Muscle layer of colon (tissue), 2 donors: ENCODE results near the gene SERF1B.
"Not testable (repeated sequence)": the region's sequence is repeated elsewhere in the genome, so short reads cannot be mapped to it uniquely, and the experiment has no call there.

Experiments
- H3K27ac ChIP-seq: one replicate; pipeline ENCODE4 v1.7.0; 2013; ENCODE audit warnings: low read depth, mild to moderate bottlenecking, low read length, moderate library complexity
- H3K27me3 ChIP-seq, 2 donors: one replicate each; pipeline ENCODE4 v1.7.0; 2013; ENCODE audit warnings: low read length in 2 of 2, mild to moderate bottlenecking in 2 of 2; ENCODE audit not compliant: insufficient read depth in 2 of 2, control insufficient read depth in 1 of 2
- H3K36me3 ChIP-seq: one replicate; pipeline ENCODE4 v1.7.0; 2013; ENCODE audit warnings: mild to moderate bottlenecking, low read length; ENCODE audit not compliant: insufficient read depth
- H3K4me1 ChIP-seq: one replicate; pipeline ENCODE4 v1.7.0; 2013; ENCODE audit warnings: mild to moderate bottlenecking, low read length; ENCODE audit not compliant: insufficient read depth
- H3K4me3 ChIP-seq, 2 donors: one replicate each; pipeline ENCODE4 v1.7.0; 2013; ENCODE audit warnings: low read length in 2 of 2, low read depth in 1 of 2, mild to moderate bottlenecking in 1 of 2, moderate library complexity in 1 of 2
- H3K9ac ChIP-seq: one replicate; pipeline ENCODE4 v1.7.0; 2013; ENCODE audit warnings: low read length
- H3K9me3 ChIP-seq: one replicate; pipeline ENCODE4 v1.7.0; 2013; ENCODE audit warnings: mild to moderate bottlenecking, low read length
- donor health status: abdominal sarcoma.
- donor health status: Adenocarcinoma of cecum.

SERF1B gene

DNA sequence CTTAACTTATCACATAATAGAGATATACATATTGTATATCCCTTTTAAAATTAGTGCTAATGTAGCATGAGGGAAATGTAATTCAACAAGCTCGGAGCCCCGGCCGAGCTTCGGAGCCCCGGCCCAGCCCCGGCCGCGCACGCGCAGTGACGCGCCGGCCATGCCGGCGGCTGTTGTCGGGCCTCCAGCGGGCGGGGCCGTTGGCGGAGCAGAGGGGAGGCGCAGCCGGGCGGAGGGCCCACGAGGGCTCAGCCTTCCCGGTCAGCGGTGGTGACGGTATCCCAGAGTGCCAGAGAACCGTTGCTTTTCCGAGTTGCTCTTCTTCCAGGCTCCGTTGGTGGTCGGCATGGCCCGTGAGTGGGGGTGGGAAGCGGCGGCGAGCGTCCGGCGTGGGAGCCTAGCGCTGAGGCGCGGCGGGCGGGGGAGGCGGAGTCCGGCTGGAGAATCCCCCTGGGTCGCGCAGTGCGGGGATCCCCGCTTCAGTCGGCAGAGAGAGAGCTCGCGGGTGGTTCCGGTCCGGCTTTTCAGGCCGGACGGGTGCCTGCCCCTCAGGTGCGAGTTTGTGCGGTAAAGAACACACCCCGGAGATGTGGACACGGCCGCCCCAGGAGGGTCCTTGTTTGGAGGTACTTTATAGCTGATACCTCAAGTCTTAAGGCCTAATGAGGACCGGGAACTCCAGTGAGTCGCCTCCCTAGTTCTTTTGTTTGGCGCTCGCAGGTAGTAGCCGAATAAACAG is at the start of gene SERF1B:
Gene SERF1B (plus strand): TSS at position 146 of the 739 bp plus-strand sequence. CDS start 201 bp downstream, at position 347.
- H3K36me3 ChIP-seq, H3K9me3 ChIP-seq, H3K4me1 ChIP-seq, H3K9ac ChIP-seq, H3K27ac ChIP-seq, H3K27me3 ChIP-seq, H3K4me3 ChIP-seq: not testable (repeated sequence)

GRCh38 chr5:69991713-69992112 is 33.3 kb upstream of the SERF1B start:
- H3K4me1 ChIP-seq, H3K9me3 ChIP-seq, H3K27ac ChIP-seq, H3K36me3 ChIP-seq, H3K27me3 ChIP-seq, H3K4me3 ChIP-seq, H3K9ac ChIP-seq: not testable (repeated sequence)

DNA sequence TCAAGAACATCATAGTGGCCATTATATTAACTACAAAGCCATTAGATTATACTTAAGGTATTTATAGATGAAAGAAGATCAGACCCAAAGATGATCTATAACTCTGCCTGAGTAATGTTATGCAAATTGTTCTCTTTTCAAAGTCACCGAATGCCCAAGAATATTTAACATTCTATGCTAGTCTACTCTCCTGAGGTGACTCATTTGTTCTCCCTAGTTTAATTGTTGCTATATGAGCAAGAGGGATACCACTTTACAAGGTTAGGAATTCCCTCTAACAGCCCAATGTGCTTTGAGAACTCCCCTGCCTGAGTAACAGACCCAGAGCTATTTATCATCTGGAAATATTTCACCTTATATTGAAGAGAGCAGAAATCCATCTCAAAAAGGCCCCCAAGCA is 29.5 kb upstream of the SERF1B start:
- not testable (repeated sequence) for H3K9me3 ChIP-seq, H3K4me1 ChIP-seq, H3K27me3 ChIP-seq

DNA sequence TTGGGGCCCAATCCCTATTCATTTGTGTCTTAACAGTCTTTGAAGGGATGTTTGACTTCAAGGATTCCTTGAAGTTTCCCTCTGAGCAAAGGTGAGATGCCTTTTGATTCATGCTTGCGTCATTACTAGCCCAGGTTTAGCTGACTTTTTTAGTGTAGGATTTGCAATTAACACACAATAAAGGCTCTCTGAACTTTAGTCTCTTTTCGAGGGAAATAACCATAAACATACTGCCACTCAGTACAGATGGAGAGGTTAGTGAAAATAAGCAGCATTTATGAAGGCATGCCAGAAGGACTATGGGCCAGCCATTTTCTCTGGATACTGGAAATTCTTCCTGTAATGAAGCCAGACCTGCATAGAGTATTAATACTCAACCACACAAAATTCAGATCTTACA is 4.4 kb upstream of the SERF1B start:
- not testable (repeated sequence) for H3K4me1 ChIP-seq, H3K27ac ChIP-seq, H3K9me3 ChIP-seq, H3K27me3 ChIP-seq, H3K9ac ChIP-seq, H3K4me3 ChIP-seq, H3K36me3 ChIP-seq

More for the DNA sequence above, 29.5 kb upstream of the SERF1B start:
- H3K27ac ChIP-seq, H3K4me3 ChIP-seq, H3K36me3 ChIP-seq, H3K9ac ChIP-seq: not testable (repeated sequence)

GRCh38 chr5:70025845-70026145 is 744 bp downstream of the SERF1B start:
- H3K9me3 ChIP-seq, H3K27me3 ChIP-seq, H3K4me3 ChIP-seq, H3K9ac ChIP-seq, H3K27ac ChIP-seq, H3K4me1 ChIP-seq, H3K36me3 ChIP-seq: not testable (repeated sequence)

- H3K9ac ChIP-seq, H3K9me3 ChIP-seq, H3K27ac ChIP-seq, H3K27me3 ChIP-seq, H3K4me1 ChIP-seq, H3K36me3 ChIP-seq, H3K4me3 ChIP-seq: not testable (repeated sequence)
Measured at GRCh38 chr5:70031204-70031603, 6.2 kb downstream of the SERF1B start.

DNA sequence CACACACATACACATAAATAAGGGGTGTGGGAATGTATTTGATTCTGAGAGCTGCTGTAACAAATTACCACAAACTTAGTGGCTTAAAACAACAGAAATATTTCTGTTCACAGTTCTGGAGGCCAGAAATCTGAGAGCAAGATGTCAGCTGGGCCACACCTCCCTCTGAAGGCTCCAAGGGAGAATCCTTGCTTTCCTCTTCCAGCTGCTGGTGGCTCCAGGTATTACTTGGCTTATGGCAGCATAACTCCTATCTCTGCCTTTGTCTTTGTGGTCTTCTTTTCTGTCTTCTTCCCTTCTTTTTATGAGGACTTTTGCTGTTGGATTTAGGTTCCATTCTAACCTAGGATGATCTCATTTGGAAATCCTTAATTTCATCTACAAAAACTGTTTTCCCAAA is 16.4 kb downstream of the SERF1B start:
- not testable (repeated sequence) for H3K27me3 ChIP-seq, H3K27ac ChIP-seq, H3K4me1 ChIP-seq, H3K4me3 ChIP-seq, H3K36me3 ChIP-seq, H3K9me3 ChIP-seq, H3K9ac ChIP-seq

- not testable (repeated sequence) for H3K4me3 ChIP-seq, H3K27ac ChIP-seq, H3K9me3 ChIP-seq, H3K4me1 ChIP-seq, H3K9ac ChIP-seq, H3K36me3 ChIP-seq, H3K27me3 ChIP-seq
Measured at GRCh38 chr5:70049790-70050142, 24.7 kb downstream of the SERF1B start.

DNA sequence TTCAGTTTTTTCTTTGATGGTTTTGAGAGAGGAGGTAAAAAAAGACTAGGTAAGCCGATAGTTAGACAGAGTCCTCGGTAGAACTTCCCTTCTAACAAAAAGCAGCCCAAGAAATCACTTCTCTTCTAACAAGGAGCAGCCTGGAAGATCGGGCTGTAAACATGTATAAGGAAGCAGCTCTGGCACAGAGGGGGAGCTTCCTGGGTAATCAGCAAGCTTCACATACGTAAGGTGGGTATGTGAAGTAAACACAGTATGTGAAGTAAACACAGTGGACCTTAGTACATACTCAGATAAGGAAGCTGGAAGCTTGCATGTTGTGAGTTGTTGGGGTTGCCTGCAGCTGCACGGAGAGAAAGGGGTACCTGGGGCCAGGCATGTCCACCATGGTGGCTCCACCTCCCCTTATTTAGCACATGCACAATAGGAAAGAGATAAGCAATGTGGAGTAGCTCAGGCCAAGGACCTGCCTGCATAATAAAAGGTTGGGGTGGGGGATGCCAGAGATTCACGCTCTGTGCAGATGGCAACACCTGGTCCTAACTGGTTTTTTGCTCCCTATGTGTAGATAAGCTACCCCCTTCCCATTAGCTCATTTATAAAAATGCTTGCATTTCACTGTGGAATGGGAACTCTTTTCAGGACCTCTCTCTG is 31.4 kb downstream of the SERF1B start:
- not testable (repeated sequence) for H3K4me1 ChIP-seq, H3K36me3 ChIP-seq, H3K27ac ChIP-seq, H3K9me3 ChIP-seq, H3K9ac ChIP-seq, H3K27me3 ChIP-seq, H3K4me3 ChIP-seq

GRCh38 chr5:70057140-70057539 is 32.1 kb downstream of the SERF1B start:
- H3K27me3 ChIP-seq, H3K9me3 ChIP-seq, H3K4me3 ChIP-seq, H3K27ac ChIP-seq, H3K36me3 ChIP-seq, H3K9ac ChIP-seq, H3K4me1 ChIP-seq: not testable (repeated sequence)

DNA sequence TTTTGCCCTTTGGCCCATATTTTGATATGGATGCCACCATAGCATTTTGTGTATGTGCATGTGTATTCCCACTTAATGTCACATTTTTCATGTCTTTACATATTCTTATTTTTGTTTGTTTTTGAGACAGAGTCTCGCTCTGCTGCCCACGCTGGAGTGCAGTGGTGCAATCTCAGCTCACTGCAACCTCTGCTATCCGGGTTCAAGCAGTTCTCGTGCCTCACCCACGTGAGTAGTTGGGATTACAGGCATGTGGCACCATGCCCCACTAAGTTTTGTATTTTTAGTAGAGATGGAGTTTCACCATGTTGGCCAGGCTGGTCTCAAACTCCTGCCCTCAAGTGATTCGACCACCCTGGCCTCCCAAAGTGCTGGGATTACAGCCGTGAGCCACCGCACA is 52.6 kb downstream of the SERF1B start:
- H3K4me1 ChIP-seq: not testable (repeated sequence)

DNA sequence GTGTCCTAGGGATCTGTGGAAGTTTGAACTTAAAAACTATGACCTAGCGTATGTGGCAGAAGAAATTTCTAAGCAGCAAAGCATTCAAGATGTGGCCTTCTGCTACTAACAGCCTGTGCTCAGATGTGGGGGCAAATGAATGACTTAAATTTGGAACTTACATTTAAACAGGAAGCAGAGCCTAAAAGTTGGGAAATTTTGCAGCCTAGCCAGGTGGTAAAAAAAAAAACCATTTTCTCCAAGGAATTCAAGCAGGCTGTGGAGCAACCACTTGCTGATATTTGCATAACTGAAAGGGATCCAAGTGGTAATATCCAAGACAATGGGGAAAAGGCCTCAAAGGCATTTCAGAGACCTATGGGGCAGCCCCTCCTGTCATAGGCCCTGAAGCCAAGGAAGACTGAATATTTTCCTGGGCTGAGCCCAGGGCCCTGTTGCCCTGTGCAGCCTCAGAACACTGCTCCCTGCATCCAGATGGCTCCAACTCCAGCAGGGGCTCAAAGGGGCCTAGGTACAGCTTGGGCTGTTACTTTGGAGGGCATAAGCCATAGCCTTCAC is 63.9 kb downstream of the SERF1B start:
- not testable (repeated sequence) for H3K27me3 ChIP-seq, H3K9me3 ChIP-seq, H3K27ac ChIP-seq, H3K36me3 ChIP-seq, H3K9ac ChIP-seq, H3K4me3 ChIP-seq, H3K4me1 ChIP-seq

More for the DNA sequence above, 52.6 kb downstream of the SERF1B start:
- H3K27me3 ChIP-seq, H3K9me3 ChIP-seq, H3K9ac ChIP-seq, H3K27ac ChIP-seq, H3K36me3 ChIP-seq, H3K4me3 ChIP-seq: not testable (repeated sequence)
